Measurements from ENCODE around the gene FHAD1.

FHAD1 gene

DNA sequence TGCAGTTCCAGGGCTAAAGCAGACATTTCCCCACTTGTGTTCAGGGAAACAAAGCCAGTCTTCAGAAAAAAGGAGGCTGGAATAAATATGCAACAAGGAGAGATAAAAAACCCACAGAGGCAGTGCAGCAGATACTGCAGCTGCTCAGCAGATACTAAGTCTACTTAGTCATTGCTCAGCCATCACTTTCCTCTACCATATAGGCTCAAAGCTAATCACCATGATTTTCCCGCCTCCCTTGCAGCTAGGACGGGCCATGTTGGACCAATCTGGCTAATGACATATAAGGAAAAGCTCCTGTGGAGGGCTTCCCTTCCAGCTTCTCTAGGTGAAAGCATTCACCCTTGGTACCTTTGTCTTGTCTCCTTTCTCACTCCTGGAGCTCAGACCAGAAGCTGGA, 152.7 kb downstream of the FHAD1 start:
- no peak overlapping the region for H3K4me3 ChIP-seq (ENCODE audit: low read depth, low read length)
- no peak for DNase-seq (ENCODE audit: low read depth, low spot score)
- in situ Hi-C loops (cut with HindIII; ENCODE audit: low sequenced_read_pairs): no loop called here
- TF ChIP-seq, protein P1, sequence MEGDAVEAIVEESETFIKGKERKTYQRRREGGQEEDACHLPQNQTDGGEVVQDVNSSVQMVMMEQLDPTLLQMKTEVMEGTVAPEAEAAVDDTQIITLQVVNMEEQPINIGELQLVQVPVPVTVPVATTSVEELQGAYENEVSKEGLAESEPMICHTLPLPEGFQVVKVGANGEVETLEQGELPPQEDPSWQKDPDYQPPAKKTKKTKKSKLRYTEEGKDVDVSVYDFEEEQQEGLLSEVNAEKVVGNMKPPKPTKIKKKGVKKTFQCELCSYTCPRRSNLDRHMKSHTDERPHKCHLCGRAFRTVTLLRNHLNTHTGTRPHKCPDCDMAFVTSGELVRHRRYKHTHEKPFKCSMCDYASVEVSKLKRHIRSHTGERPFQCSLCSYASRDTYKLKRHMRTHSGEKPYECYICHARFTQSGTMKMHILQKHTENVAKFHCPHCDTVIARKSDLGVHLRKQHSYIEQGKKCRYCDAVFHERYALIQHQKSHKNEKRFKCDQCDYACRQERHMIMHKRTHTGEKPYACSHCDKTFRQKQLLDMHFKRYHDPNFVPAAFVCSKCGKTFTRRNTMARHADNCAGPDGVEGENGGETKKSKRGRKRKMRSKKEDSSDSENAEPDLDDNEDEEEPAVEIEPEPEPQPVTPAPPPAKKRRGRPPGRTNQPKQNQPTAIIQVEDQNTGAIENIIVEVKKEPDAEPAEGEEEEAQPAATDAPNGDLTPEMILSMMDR (IDR thresholded peaks at IDR 0.05; ENCODE audit: low read depth, low read length): no peak

DNA sequence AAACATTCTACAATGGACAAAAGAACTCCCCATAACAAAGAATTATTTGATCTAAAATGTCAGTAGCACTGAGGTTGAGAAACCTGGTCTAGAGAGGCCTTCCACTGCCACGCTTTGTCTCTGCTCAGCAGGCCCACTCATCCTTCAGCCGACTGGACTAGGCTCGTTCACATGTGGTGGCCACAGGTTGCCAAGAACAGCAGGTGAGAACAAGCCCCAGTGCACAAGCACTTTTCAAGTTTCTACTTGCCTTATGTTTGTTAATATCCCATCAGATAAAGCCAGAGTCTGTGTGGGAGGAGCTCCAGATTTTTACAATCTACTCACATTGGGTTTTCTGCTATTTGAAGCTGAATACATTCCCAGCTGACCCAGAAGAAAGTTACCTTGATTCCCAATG, 153.6 kb downstream of the FHAD1 start:
- in situ Hi-C loops (cut with HindIII; ENCODE audit: low sequenced_read_pairs): no loop called here
- no peak overlapping the region for H3K4me3 ChIP-seq (ENCODE audit: low read depth, low read length)
- DNase-seq (ENCODE audit: low read depth, low spot score): no peak
- TF ChIP-seq, protein P1 (IDR thresholded peaks at IDR 0.05; ENCODE audit: low read depth, low read length): no peak

DNA sequence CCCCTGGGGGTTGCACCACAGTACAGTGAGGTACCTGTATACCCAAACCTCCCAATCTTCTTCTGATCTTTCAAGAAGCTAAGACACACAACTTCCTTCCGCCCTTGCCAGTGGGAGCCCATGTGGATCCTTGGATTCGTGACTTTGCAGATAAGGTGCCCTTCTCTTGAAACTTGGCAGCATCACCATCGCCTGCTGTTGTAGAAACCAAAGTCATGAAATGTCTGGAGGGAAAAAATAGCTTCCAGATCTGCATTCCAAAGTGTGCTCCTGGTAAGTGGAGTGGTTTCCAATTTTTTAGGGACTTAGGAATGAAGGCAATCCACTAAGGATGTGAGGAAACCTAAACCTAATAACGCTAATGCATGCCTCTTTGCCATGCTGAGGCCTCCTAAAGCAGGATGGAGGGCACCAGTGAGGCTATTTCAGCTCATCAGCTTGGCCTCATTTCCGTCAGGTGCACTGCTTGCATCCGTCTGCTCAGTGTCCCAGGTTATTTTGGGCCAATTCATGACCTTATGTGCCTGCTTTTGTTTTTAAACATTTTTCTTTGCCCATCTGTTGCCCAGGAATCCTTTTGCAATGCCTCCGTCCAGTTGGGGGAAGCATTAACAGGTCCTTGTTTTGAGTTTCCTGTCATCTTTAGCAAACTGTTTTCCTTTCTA, 154.5 kb downstream of the FHAD1 start:
- DNase-seq (ENCODE audit: low read depth, low spot score): no peak
- TF ChIP-seq, protein P1 (IDR thresholded peaks at IDR 0.05; ENCODE audit: low read depth, low read length): no peak
- in situ Hi-C loops (cut with HindIII; ENCODE audit: low sequenced_read_pairs): no loop called here
- H3K4me3 ChIP-seq (ENCODE audit: low read depth, low read length): no peak overlapping the region

DNA sequence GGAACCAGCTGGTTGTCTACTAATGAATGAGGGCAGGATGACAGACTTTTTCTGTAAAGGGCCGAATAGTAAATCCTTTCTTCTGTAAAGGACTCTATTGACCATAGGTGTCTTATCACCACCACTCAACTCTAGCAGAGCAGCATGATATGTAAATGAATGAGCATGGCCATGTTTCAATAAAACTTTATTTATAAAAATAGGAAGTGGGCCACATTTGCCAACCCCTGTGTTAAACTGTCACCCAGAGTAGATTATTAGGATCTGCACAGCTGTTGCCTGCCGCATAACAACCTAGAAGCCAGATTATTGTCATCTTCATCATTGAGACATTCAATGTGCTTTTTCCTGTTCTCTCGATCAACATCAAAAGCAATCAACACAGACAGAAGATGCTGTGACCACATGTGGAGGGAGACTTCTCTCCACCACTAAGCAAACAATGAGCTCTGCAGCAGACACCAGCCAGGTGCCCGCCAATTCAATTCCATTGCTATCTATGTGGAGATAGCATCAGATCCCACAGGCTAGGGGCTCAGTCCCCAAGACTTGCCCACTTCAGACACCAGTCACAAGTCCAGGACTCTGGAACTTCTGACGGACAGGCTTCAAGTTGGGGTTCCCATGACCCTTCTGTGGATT, 155.9 kb downstream of the FHAD1 start:
- no peak for DNase-seq (ENCODE audit: low read depth, low spot score)
- in situ Hi-C loops (cut with HindIII; ENCODE audit: low sequenced_read_pairs): no loop called here
- TF ChIP-seq, protein P1 (IDR thresholded peaks at IDR 0.05; ENCODE audit: low read depth, low read length): no peak
- H3K4me3 ChIP-seq (ENCODE audit: low read depth, low read length): no peak overlapping the region

DNA sequence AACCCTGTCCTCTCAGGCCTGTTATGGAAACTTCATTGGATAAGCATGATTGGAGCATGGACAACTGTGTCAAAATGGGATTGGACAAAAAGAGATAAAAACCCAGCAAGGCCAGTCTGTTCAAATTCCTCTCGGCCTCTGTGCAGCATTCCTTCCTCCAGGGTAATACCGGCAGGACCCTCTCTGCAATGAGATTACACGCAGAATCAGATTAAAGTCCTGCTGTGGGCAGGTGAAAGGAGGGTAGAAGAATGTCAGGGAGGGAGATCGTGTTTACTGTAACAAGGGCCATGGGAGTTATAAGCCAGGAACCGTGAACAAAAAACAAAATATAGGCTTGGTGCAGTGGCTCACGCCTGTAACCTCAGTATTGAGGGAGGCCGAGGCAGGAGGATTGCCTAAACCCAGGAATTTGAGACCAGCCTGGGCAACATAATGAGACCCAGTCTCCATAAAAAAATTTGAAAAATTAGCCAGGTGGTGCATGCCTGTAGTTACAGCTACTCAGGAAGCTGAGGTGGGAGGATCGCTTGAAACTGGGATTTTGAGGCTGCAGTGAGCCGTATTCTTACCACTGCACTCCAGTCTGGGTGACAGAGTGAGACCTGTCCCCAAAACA, 157.0 kb downstream of the FHAD1 start:
- in situ Hi-C loops (cut with HindIII; ENCODE audit: low sequenced_read_pairs): no loop called here
- DNase-seq (ENCODE audit: low read depth, low spot score): no peak
- TF ChIP-seq, protein P1 (IDR thresholded peaks at IDR 0.05; ENCODE audit: low read depth, low read length): no peak
- no peak overlapping the region for H3K4me3 ChIP-seq (ENCODE audit: low read depth, low read length)

DNA sequence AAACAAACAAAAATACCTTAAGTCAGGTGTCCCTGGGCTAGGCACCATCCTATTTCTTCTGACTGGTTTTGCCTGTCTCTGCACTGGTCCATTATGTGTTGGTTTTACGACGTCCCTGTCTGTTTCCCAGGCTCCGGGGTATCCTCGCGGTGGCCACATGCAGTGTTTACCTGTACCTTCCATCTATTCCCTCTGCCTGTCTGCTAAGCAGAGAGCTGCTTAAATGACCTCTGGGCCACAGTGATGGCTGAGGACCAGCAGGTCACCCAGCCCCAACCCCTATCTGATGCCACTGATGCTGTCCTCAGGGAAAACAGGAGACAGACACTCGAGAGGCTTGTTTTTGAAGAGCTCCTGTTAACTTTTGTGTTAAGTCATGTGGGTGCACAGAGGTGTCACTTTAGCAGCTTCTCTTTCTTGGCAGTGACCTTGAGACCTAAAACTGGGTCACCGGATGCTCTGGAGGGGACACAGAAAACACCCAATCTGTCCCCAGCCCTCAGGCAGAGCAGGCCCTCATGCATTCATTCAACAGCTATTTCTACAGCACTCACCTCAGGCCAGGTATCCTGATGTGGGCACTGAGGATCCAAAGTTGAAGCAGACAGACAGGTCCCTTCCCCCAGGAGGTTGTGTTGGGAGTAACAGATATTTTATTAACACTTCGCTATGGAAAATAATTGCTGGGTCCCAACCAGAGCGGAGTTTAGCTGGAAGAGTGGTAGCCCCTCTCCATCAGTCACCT, 158.3 kb downstream of the FHAD1 start:
- TF ChIP-seq, protein P1 (IDR thresholded peaks at IDR 0.05; ENCODE audit: low read depth, low read length): no peak
- no peak for DNase-seq (ENCODE audit: low read depth, low spot score)
- in situ Hi-C loops (cut with HindIII; ENCODE audit: low sequenced_read_pairs): no loop called here
- H3K4me3 ChIP-seq (ENCODE audit: low read depth, low read length): no peak overlapping the region
